Suprapubic skin (tissue), 4 donors: Measurements from ENCODE around the gene CRB2. TPM values are rescaled to one million over a fixed set of nuclear protein-coding genes. Genes with fewer than 3 reads are reported as not detected.

ENCODE experiments used
- DNase-seq, 2 donors: peaks; one replicate each; pipeline ENCODE4 v3.0.0-alpha.2; 2019; ENCODE audit warnings: low spot score in 2 of 2
- H3K27ac ChIP-seq: fragments of 200-600 bp; sonication (generic); one replicate; pipeline ENCODE4 v1.5.1; 2019
- H3K27me3 ChIP-seq: fragments of 200-600 bp; sonication (generic); one replicate; pipeline ENCODE4 v1.5.1; 2019
- H3K36me3 ChIP-seq: fragments of 200-600 bp; sonication (generic); one replicate; pipeline ENCODE4 v1.5.1; 2019
- H3K4me1 ChIP-seq: fragments of 200-600 bp; sonication (generic); one replicate; pipeline ENCODE4 v1.5.1; 2019
- H3K4me3 ChIP-seq: fragments of 200-600 bp; sonication (generic); one replicate; pipeline ENCODE4 v1.5.1; 2019; ENCODE audit warnings: mild to moderate bottlenecking
- H3K9me3 ChIP-seq: fragments of 200-600 bp; sonication (generic); one replicate; pipeline ENCODE4 v1.5.1; 2019
- EP300 ChIP-seq: sonication (generic); formaldehyde crosslinking; IDR thresholded peaks from one replicate; pipeline ENCODE4 v1.6.1; 2017; ENCODE audit warnings: antibody characterized with exemption
- POLR2A ChIP-seq, 2 donors: fragments of 450-650 bp; IDR thresholded peaks; one replicate each; pipeline ENCODE4 v1.6.1; 2017; ENCODE audit warnings: antibody characterized with exemption in 2 of 2, mild to moderate bottlenecking in 2 of 2, moderate library complexity in 2 of 2
- POLR2AphosphoS5 ChIP-seq, 3 donors: sonication (generic); formaldehyde crosslinking; IDR thresholded peaks; one replicate each; pipeline ENCODE4 v1.6.1; 2017; ENCODE audit warnings: antibody characterized with exemption in 3 of 3
- WGBS: methylation state at CpG from one replicate; pipeline ENCODE4 v1.1.5; 2018; 5-methylcytosine and 5-hydroxymethylcytosine counted together
- total RNA-seq, 4 donors: library from RNA; depleted of rRNA; stranded (reverse); fragments of >200 nt; gene quantifications; one replicate each; pipeline ENCODE4 v1.1.0, GENCODE V29; 2016
- TF ChIP-seq, protein P1 (sequence below), 2 donors: fragments of 200-600 bp in 1 of 2; fragments of 450-650 bp in 1 of 2; sonication (generic) in 1 of 2; IDR thresholded peaks; one replicate each; pipeline ENCODE4 v1.5.1; 2016 to 2019; ENCODE audit warnings: antibody characterized with exemption in 2 of 2, mild to moderate bottlenecking in 1 of 2, moderate library complexity in 1 of 2

CRB2 gene
- not detected for total RNA-seq

DNA sequence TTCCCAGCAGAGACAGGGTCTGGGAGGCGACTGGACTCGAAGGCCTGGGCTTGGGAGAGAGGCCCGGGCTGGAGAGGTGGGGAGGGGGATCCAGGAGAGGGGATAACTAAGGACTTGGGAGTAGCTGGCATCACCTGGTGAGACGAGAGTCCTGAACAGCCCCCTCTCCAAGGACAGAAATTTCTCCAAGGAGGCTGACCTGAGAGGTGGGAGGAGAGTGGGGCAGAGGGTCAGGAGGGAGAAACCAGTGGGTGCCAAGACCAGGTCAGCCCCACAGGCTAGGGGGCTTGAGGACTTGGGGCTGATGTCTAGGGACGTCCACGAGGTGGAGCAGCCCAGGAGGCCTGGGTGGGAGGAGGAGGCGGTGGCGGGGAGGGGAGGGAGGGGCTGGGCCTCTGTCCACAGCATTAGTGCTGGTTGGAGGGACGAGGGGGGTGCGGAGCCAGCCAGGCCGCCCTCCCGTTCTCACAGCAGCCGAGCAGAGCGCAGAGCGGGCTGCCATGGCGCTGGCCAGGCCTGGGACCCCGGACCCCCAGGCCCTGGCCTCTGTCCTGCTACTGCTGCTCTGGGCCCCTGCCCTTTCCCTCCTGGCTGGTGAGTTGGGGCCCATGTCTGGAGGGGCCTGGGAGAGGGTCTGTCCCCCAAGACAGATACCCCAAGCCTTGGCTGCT lies at the start of gene CRB2:
Gene CRB2 (plus strand): TSS at position 437 of the 671 bp plus-strand sequence. CDS start 64 bp downstream, at position 501.
- peaks cover 12% of the 10 kb centered on the region for H3K27me3 ChIP-seq
- H3K36me3 ChIP-seq, result no peaks in the 10 kb centered on the region
- H3K9me3 ChIP-seq, result no peaks in the 10 kb centered on the region
- H3K27ac ChIP-seq, result no peak within 1 kb of the TSS
- no peak within 1 kb of the TSS for H3K4me3 ChIP-seq
- no peak for DNase-seq
- WGBS, result 65% methylated on average over 17 of the region's 17 CpGs
- H3K4me1 ChIP-seq, result peaks cover 6% of the 10 kb centered on the region
- TF ChIP-seq POLR2AphosphoS5 (IDR thresholded peaks at IDR 0.05) (no peak), POLR2A (IDR thresholded peaks at IDR 0.05) (no peak), EP300 (no peak)
- TF ChIP-seq, protein P1, sequence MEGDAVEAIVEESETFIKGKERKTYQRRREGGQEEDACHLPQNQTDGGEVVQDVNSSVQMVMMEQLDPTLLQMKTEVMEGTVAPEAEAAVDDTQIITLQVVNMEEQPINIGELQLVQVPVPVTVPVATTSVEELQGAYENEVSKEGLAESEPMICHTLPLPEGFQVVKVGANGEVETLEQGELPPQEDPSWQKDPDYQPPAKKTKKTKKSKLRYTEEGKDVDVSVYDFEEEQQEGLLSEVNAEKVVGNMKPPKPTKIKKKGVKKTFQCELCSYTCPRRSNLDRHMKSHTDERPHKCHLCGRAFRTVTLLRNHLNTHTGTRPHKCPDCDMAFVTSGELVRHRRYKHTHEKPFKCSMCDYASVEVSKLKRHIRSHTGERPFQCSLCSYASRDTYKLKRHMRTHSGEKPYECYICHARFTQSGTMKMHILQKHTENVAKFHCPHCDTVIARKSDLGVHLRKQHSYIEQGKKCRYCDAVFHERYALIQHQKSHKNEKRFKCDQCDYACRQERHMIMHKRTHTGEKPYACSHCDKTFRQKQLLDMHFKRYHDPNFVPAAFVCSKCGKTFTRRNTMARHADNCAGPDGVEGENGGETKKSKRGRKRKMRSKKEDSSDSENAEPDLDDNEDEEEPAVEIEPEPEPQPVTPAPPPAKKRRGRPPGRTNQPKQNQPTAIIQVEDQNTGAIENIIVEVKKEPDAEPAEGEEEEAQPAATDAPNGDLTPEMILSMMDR (IDR thresholded peaks at IDR 0.05), result no peak

DNA sequence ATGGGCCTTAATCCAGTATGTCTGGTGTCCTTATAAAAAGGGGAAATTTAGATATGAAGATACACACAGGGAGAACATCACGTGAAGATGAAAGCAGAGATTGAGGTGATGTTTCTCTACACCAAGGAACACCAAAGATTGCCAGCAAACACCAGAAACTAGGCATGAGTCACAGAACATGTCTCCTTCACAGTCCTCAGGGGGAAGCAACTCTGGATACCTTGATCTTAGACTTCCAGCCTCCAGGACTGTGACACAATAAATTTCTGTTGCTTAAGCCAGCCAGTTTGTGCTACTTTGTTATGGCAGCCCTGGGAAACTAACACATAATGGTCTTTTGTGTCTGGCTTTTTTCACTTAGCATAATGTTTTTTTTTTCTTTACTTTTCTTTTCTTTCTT lies 46.4 kb upstream of the CRB2 start:
- TF ChIP-seq EP300 (no peak), POLR2AphosphoS5 (IDR thresholded peaks at IDR 0.05) (no peak), POLR2A (IDR thresholded peaks at IDR 0.05) (no peak)
- TF ChIP-seq, protein P1 (IDR thresholded peaks at IDR 0.05), result no peak
- WGBS, result 87% methylated on average over 1 of the region's 1 CpG
- H3K4me1 ChIP-seq, result no peaks in the 10 kb centered on the region

DNA sequence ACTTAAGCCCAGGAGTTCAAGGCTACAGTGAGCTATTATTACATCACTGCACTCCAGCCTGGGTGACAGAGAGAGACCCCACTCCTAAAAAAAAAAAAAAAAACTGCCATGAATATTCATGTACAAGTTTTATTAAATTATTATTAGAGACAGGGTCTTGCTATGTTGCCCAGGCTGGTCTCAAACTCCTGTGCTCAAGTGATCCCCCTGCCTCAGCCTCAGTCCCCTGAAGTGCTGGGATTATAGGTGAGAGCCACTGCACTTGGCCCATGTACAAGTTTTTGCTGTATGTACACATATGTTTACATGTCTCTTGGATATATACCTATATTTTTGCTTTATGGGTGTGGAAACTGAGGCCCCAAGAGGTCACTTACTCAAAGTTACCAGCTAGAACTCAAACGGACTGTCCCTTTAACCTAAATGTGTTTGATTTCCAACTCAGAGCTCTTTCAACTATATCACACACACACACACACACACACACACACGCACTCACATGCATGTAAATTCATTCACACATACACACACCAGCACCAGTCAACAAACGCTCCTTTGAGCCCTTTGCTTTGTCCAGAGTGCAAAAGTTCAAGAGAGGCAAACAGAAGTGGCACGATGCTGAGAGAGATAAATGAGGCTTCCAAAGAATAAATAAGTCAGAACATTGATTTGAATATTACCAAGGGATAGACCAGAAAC lies 45.3 kb upstream of the CRB2 start:
- H3K27me3 ChIP-seq, result no peaks in the 10 kb centered on the region
- H3K36me3 ChIP-seq, result no peaks in the 10 kb centered on the region
- TF ChIP-seq POLR2A (IDR thresholded peaks at IDR 0.05) (no peak), POLR2AphosphoS5 (IDR thresholded peaks at IDR 0.05) (no peak), EP300 (no peak)
- TF ChIP-seq, protein P1 (IDR thresholded peaks at IDR 0.05), result no peak
- no peaks in the 10 kb centered on the region for H3K4me1 ChIP-seq
- no peaks in the 10 kb centered on the region for H3K9me3 ChIP-seq
- H3K27ac ChIP-seq, result no peak overlapping the region
- DNase-seq, result no peak
- no peak overlapping the region for H3K4me3 ChIP-seq
- WGBS, result 75% methylated on average over 4 of the region's 4 CpGs

More for the DNA sequence above, 46.4 kb upstream of the CRB2 start:
- H3K4me3 ChIP-seq, result no peak overlapping the region
- DNase-seq, result no peak
- no peaks in the 10 kb centered on the region for H3K27me3 ChIP-seq
- no peaks in the 10 kb centered on the region for H3K36me3 ChIP-seq
- no peak overlapping the region for H3K27ac ChIP-seq
- H3K9me3 ChIP-seq, result no peaks in the 10 kb centered on the region

DNA sequence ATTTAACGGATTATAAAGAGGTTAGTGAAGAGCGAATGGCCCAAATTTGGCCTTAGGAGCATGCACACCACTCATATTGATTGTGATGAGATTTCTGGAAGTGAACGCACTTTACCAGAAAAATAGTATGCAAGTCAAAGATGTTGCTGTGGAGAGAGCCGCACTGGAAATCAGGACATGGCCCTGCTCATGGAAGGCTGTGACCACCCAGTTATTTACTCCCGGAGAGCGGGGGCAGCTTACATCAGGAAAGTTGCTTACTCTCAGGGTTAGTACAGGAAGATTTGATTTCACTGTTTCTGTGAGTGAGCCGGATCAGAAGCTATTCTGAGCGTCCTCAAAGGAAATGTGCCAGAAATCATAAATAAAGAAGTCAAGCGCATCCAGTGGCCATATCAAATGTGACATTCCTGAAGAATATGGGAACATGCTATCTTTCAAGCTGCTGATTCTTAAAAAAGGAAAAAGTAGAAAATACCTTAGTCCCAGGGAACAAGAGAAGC lies 44.7 kb upstream of the CRB2 start:
- no peak overlapping the region for H3K27ac ChIP-seq
- H3K9me3 ChIP-seq, result no peaks in the 10 kb centered on the region
- TF ChIP-seq EP300, result no peak
- no peak for TF ChIP-seq POLR2AphosphoS5 (IDR thresholded peaks at IDR 0.05)
- TF ChIP-seq, protein P1 (IDR thresholded peaks at IDR 0.05), result no peak
- no peak for TF ChIP-seq POLR2A (IDR thresholded peaks at IDR 0.05)
- H3K4me3 ChIP-seq, result no peak overlapping the region
- H3K4me1 ChIP-seq, result no peaks in the 10 kb centered on the region
- no peak for DNase-seq
- WGBS, result 75% methylated on average over 9 of the region's 9 CpGs
- no peaks in the 10 kb centered on the region for H3K27me3 ChIP-seq
- no peaks in the 10 kb centered on the region for H3K36me3 ChIP-seq

DNA sequence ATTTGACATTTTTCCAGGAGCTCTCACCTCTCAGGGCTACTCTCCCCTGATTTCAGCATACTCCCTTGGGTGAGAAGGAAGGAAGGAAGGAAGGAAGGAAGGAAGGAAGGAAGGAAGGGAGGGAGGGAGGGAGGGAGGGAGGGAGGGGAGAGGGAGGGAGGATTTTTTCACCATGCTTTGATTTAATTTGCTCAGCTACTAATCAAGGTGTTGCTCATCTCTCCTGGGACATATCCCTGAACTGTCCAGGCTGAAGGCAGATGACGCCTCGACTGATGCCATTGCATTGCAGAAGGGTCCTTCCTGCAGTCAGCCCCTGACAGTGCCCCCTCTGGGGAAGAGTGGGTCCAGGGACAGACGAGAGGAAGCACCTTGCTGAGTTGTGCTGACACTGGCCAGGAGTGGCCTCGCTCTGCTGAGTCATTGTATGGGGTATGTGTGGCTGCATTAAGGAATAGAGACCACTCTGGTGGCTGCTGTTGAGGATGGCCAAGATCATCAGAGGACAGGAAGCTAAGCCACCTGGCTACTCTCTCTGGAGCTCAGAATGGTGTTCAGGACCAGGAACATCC lies 43.6 kb upstream of the CRB2 start:
- Histone ChIP-seq H3K4me3 (no peak overlapping the region), H3K27ac (no peak overlapping the region), H3K4me1 (no peaks in the 10 kb centered on the region), H3K9me3 (no peaks in the 10 kb centered on the region), H3K27me3 (no peaks in the 10 kb centered on the region), H3K36me3 (no peaks in the 10 kb centered on the region)
- no peak for DNase-seq
- 80% methylated on average over 4 of the region's 4 CpGs for WGBS
- TF ChIP-seq POLR2AphosphoS5 (IDR thresholded peaks at IDR 0.05), result no peak
- TF ChIP-seq, protein P1 (IDR thresholded peaks at IDR 0.05), result no peak
- no peak for TF ChIP-seq POLR2A (IDR thresholded peaks at IDR 0.05)
- TF ChIP-seq EP300, result no peak
